PC-3 (cell line): Measurements from ENCODE around the gene IFITM10. TPM values are rescaled to one million over a fixed set of nuclear protein-coding genes. Genes with fewer than 3 reads are reported as not detected.

ENCODE experiments used
- ATAC-seq: fragments of 200-7000 bp; cut with Tn5 transposase; 2 replicates; pipeline ENCODE4 v1.9.1; 2020; ENCODE audit warnings: mild to moderate bottlenecking, moderate library complexity
- BruUV-seq: library from RNA; stranded (reverse); fragments of 400-500 nt; replicated peaks from 2 replicates; lab custom pipeline; 2021; lab: Mats Ljungman, UMichigan
- CTCF ChIA-PET: fragments of 300-600 bp; sonication (Branson Sonifier 250); formaldehyde crosslinking; loops from one replicate; lab custom pipeline; 2022; ENCODE audit warnings: antibody characterized with exemption; lab: Charles Lee
- POLR2A ChIA-PET: fragments of 300-600 bp; sonication (Branson Sonifier 250); formaldehyde crosslinking; loops from one replicate; lab custom pipeline; 2022; ENCODE audit warnings: antibody characterized with exemption; ENCODE audit not compliant: unreplicated experiment; lab: Charles Lee
- DNase-seq: peaks from one replicate; pipeline ENCODE4 v3.0.0-alpha.2; 2015
- H2AFZ ChIP-seq: fragments of 300-600 bp; sonication (generic); 2 replicates; pipeline ENCODE4 v1.6.0; 2016; ENCODE audit warnings: antibody characterized with exemption, low read length
- H3F3A ChIP-seq: fragments of 300-600 bp; sonication (generic); one replicate; pipeline ENCODE4 v1.6.0; 2017; ENCODE audit warnings: antibody characterized with exemption, low read length, control low read depth, mild to moderate bottlenecking; ENCODE audit not compliant: unreplicated experiment
- H3K27ac ChIP-seq: fragments of 300-600 bp; sonication (generic); 2 replicates; pipeline ENCODE4 v1.5.1; 2016; ENCODE audit warnings: mild to moderate bottlenecking, low read length
- H3K27me3 ChIP-seq: fragments of 300-600 bp; sonication (generic); 2 replicates; pipeline ENCODE4 v1.6.1; 2016; ENCODE audit warnings: low read length, mixed read lengths
- H3K36me3 ChIP-seq: fragments of 300-600 bp; sonication (generic); 2 replicates; pipeline ENCODE4 v1.6.1; 2016; ENCODE audit warnings: low read depth, mixed run types, low read length, mixed read lengths
- H3K4me1 ChIP-seq: fragments of 300-600 bp; sonication (generic); 2 replicates; pipeline ENCODE4 v1.5.1; 2016; ENCODE audit warnings: low read length; ENCODE audit not compliant: insufficient read depth
- H3K4me2 ChIP-seq: fragments of 300-600 bp; sonication (generic); 2 replicates; pipeline ENCODE4 v1.6.0; 2016; ENCODE audit warnings: low read length
- H3K4me3 ChIP-seq: fragments of 300-600 bp; sonication (generic); 2 replicates; pipeline ENCODE4 v1.5.1; 2016; ENCODE audit warnings: mild to moderate bottlenecking, low read length, mixed read lengths
- H3K79me2 ChIP-seq: fragments of 300-600 bp; sonication (generic); 2 replicates; pipeline ENCODE4 v1.6.1; 2017; ENCODE audit warnings: low read length, mixed read lengths
- H3K9ac ChIP-seq: fragments of 300-600 bp; sonication (generic); 2 replicates; pipeline ENCODE4 v1.6.0; 2016; ENCODE audit warnings: mild to moderate bottlenecking, low read length
- H3K9me2 ChIP-seq: fragments of 300-600 bp; sonication (generic); replicated peaks from 2 replicates; pipeline ENCODE4 v1.6.1; 2016; ENCODE audit warnings: mixed run types, low read length, mixed read lengths
- H3K9me3 ChIP-seq: fragments of 300-600 bp; sonication (generic); 2 replicates; pipeline ENCODE4 v1.6.1; 2016; ENCODE audit warnings: low read length, mixed read lengths
- H4K20me1 ChIP-seq: fragments of 300-600 bp; sonication (generic); 2 replicates; pipeline ENCODE4 v1.6.1; 2016; ENCODE audit warnings: low read length, mixed read lengths
- EZH2 ChIP-seq: fragments of 300-600 bp; sonication (generic); IDR thresholded peaks from one replicate; pipeline ENCODE4 v1.6.1; 2017; ENCODE audit warnings: antibody characterized with exemption, mild to moderate bottlenecking, low read length; ENCODE audit not compliant: unreplicated experiment
- EZH2phosphoT487 ChIP-seq: fragments of 300-600 bp; sonication (generic); IDR thresholded peaks from 2 replicates; pipeline ENCODE4 v1.6.1; 2018; ENCODE audit warnings: mild to moderate bottlenecking, antibody characterized with exemption, low read length, borderline replicate concordance
- intact Hi-C: fragments of 100-400 bp; cut with micrococcal nuclease; formaldehyde crosslinking; loops from 2 replicates; pipeline ENCODE4 v1.9.0; 2023
- total RNA-seq: library from RNA; depleted of rRNA; stranded (reverse); fragments of >200 nt; gene quantifications from 2 replicates; pipeline ENCODE4 v1.2.3, GENCODE V29; 2014
- TF ChIP-seq, protein P1 (sequence below): fragments of 300-600 bp; sonication (generic); conservative IDR thresholded peaks from 2 replicates; pipeline ENCODE4 v1.5.1; 2017; ENCODE audit warnings: antibody characterized with exemption, low read depth, mild to moderate bottlenecking, low read length

The IFITM10 gene
- total RNA-seq, 1 experiment from 2014 or later, result 1.4 TPM

- Histone ChIP-seq H3K36me3 (no peaks in the 10 kb centered on the region), H3K4me1 (peaks cover 20% of the 10 kb centered on the region), H3K4me3 (peak overlapping the region; percentile 46; the same call in 1 of the 2 replicates), H3K27ac (0 out of 2 replicates have a peak overlapping the region, but pooled peaks have one; percentile 17), H3K27me3 (no peaks in the 10 kb centered on the region), H4K20me1 (no peaks in the 10 kb centered on the region), H3K79me2 (no peaks in the 10 kb centered on the region), H3K9me2 (no peaks in the 10 kb centered on the region), H3F3A (no peaks in the 10 kb centered on the region), H3K9me3 (no peaks in the 10 kb centered on the region), H2AFZ (peak overlapping the region; percentile 70), H3K4me2 (peak overlapping the region; percentile 63), H3K9ac (no peak overlapping the region)
- ChIA-PET POLR2A (no interaction called here), CTCF (interaction anchor here (1.2 kb wide), 1 partner anchor 89 kb away, joined by 3 read pairs; no protein-coding TSS in a partner anchor)
- DNase-seq (peak; percentile 56), ATAC-seq (peak; percentile 58)
- BruUV-seq, result no TSS peak
- TF ChIP-seq, protein P1, sequence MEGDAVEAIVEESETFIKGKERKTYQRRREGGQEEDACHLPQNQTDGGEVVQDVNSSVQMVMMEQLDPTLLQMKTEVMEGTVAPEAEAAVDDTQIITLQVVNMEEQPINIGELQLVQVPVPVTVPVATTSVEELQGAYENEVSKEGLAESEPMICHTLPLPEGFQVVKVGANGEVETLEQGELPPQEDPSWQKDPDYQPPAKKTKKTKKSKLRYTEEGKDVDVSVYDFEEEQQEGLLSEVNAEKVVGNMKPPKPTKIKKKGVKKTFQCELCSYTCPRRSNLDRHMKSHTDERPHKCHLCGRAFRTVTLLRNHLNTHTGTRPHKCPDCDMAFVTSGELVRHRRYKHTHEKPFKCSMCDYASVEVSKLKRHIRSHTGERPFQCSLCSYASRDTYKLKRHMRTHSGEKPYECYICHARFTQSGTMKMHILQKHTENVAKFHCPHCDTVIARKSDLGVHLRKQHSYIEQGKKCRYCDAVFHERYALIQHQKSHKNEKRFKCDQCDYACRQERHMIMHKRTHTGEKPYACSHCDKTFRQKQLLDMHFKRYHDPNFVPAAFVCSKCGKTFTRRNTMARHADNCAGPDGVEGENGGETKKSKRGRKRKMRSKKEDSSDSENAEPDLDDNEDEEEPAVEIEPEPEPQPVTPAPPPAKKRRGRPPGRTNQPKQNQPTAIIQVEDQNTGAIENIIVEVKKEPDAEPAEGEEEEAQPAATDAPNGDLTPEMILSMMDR, result no peak
- TF ChIP-seq EZH2phosphoT487 (no peak), EZH2 (no peak)
- intact Hi-C loops, result no loop called here
Observed at GRCh38 chr11:1782831-1783724, 32.7 kb upstream of the IFITM10 start.

- H2AFZ ChIP-seq, result no peak overlapping the region
- no peaks in the 10 kb centered on the region for H4K20me1 ChIP-seq
- POLR2A ChIA-PET, result no interaction called here
- H3K27me3 ChIP-seq, result no peaks in the 10 kb centered on the region
- no peak overlapping the region for H3K4me3 ChIP-seq
- no peaks in the 10 kb centered on the region for H3K36me3 ChIP-seq
- H3K9ac ChIP-seq, result no peak overlapping the region
- ATAC-seq (no peak), DNase-seq (no peak)
- no peaks in the 10 kb centered on the region for H3K9me3 ChIP-seq
- H3K9me2 ChIP-seq, result no peaks in the 10 kb centered on the region
- TF ChIP-seq, protein P1, result no peak
- no peak for TF ChIP-seq EZH2phosphoT487
- no peak for TF ChIP-seq EZH2
- BruUV-seq, result no TSS peak
- H3K4me2 ChIP-seq, result no peak overlapping the region
- H3K79me2 ChIP-seq, result no peaks in the 10 kb centered on the region
- no peak overlapping the region for H3K27ac ChIP-seq
- CTCF ChIA-PET, result interaction anchor here (1.2 kb wide), 1 partner anchor 88 kb away, joined by 3 read pairs; no protein-coding TSS in a partner anchor
- H3F3A ChIP-seq, result no peaks in the 10 kb centered on the region
- intact Hi-C loops, result no loop called here
- H3K4me1 ChIP-seq, result peaks cover 23% of the 10 kb centered on the region
Observed at GRCh38 chr11:1782031-1782590, 31.7 kb upstream of the IFITM10 start.
